ENCODE results near the gene SKOR1. TPM values are rescaled to one million over a fixed set of nuclear protein-coding genes. Genes with fewer than 3 reads are reported as not detected.

SKOR1 gene
- total and polyA plus RNA-seq, 10 of the 15 experiments (the other 5 are each of a cell fraction or from before 2014, with no cell fraction given): 0.04 to 0.36 (median 0.10) TPM; not detected in 4

DNA sequence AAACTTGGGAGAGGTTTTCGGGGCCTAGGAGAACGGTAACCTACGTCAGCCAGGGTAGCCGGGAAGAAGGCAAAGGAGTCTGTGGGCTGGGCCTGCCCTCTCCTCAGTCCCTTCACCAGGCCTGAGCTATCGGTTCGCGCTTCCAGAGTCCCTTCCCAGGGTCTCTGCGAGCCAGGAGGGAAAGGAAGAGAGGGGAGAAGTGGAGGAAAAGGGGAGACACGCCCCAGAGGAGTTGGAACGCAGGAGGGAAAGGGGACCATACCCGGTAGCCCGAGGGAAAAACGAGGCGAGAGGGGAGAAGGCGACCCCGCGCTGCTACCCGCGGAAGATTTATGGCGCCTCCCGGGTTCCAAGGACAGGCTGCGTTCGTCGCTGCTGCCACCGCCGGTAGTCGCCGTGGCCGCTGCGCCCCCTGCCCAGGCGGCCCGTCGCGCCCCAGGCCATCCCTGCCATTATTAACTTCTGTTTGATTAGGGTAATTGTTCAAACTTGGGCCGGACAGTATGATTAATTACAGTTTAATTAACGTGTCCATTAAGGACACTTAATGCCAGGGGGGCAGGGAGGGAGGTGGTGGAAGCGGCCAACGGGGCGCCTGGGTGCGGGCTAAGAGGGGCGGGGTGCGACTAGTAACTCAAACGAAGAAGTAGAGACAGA is 3.4 kb upstream of the SKOR1 start:
- Histone ChIP-seq H3K9ac (ENCODE audit: control insufficient read depth, insufficient read depth, low read length) (no peak overlapping the region), H3K4me1 (ENCODE audit: control insufficient read depth, insufficient read depth, low read length) (no peaks in the 10 kb centered on the region), H3K4me3 (no peak overlapping the region), H4K20me1 (ENCODE audit: control insufficient read depth, insufficient read depth) (no peaks in the 10 kb centered on the region), H3K36me3 (ENCODE audit: control insufficient read depth in 2 of 2, insufficient read depth in 2 of 2, low read length in 1 of 2) (no peaks in the 10 kb centered on the region), H3K79me2 (ENCODE audit: control insufficient read depth, insufficient read depth, low read length) (no peaks in the 10 kb centered on the region), H3K27me3 (replicated peaks in 1 of 2; ENCODE audit: control insufficient read depth in 2 of 2, insufficient read depth in 2 of 2, low read length in 1 of 2) (peaks cover 24 to 34% of the 10 kb centered on the region in 2 experiments), H3K27ac (ENCODE audit: control insufficient read depth, insufficient read depth) (no peak overlapping the region), H2AFZ (ENCODE audit: control insufficient read depth, low read depth, low read length) (no peak overlapping the region), H3K4me2 (ENCODE audit: control insufficient read depth, insufficient read depth) (no peak overlapping the region), H3K9me3 (replicated peaks; ENCODE audit: control insufficient read depth, insufficient read depth, low read length) (peaks cover 7% of the 10 kb centered on the region; the same call in 1 of the 3 replicates)
- no peak for ATAC-seq
- POLR2A ChIA-PET: no interaction called here
- intact Hi-C loops (cut with micrococcal nuclease; ENCODE audit: unreplicated experiment) (no loop called here), in situ Hi-C loops (cut with MboI) (no loop called here)
- SMC1A ChIA-PET (ENCODE audit: uncharacterized antibody, unreplicated experiment): interaction anchor here (1.0 kb wide), 1 partner anchor 12 kb away, joined by 3 read pairs; no protein-coding TSS in a partner anchor
- BruUV-seq (replicated peaks): no TSS peak
- 6% methylated on average over 35 of the region's 43 CpGs for whole genome bisulfite sequencing (ENCODE audit: insufficient coverage, insufficient replicate concordance, low lambda C conversion rate, missing lambda C conversion rate)
- RAD21 ChIA-PET (ENCODE audit: unreplicated experiment): interaction anchor here (1.0 kb wide), 1 partner anchor 9 kb away, joined by 3 read pairs; no protein-coding TSS in a partner anchor
- no peak for DNase-seq (ENCODE audit: low read depth, low spot score)
- CTCF ChIA-PET: no interaction called here
- no peak for TF ChIP-seq CREM (IDR thresholded peaks at IDR 0.05; ENCODE audit: low read depth)
- no peak for TF ChIP-seq BHLHE40 (IDR thresholded peaks at IDR 0.05; ENCODE audit: borderline replicate concordance in 1 of 2, low read depth in 2 of 2, low read length in 1 of 2)
- no peak for TF ChIP-seq MTA3 (IDR thresholded peaks at IDR 0.05; ENCODE audit: borderline replicate concordance, low read length)
- TF ChIP-seq CHD2 (IDR thresholded peaks at IDR 0.05; ENCODE audit: borderline replicate concordance, low read depth, low read length): no peak
- no peak for FAIRE-seq

DNA sequence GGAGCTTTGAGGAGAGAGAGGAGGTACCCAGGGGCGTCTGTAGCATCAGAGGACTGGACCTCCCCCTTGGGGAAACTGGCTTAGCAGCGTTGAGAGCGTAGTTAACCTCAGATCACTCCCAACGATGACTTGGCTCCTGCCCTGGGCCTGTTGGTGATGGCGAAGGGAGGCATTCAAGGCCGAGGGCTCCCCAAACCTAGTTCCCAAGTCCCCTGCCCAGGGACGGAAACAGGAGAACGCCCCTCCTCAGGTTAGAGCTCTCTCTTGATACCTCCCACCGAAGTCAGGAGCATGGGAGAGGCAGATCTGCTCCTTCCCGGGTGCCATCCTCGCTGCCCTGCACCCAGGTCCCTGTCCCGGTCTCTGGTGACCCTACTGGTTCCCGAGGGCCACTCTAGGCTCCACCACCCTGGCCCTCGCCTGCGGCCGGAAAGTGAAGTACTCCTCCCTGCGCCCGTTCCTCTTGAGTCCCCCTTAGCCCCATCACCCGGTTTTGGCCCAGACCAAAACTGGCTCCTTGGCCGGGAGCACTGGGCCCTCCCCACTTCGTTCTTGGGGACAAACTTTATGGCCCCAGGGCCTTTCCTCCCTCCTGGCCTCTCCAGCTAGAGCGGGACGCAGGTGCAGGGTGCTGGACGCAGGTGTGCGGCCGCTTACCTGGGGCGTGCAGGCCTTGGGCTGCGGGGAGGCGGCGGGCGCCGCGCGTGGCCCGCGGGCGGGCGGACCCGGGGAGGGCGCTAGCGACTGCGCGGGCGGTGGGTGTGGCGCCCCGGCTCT is 2.6 kb upstream of the SKOR1 start:
- 27% methylated on average over 27 of the region's 46 CpGs for WGBS (ENCODE audit: insufficient coverage, insufficient replicate concordance, low lambda C conversion rate, missing lambda C conversion rate)
- BruUV-seq (replicated peaks): no TSS peak
- no peak for TF ChIP-seq SMAD1 (IDR thresholded peaks at IDR 0.05; ENCODE audit: low read depth, partially characterized antibody)
- no peak for TF ChIP-seq ZNF384 (IDR thresholded peaks at IDR 0.05; ENCODE audit: borderline replicate concordance, low read depth, low read length)
- TF ChIP-seq TBL1XR1 (IDR thresholded peaks at IDR 0.05; ENCODE audit: low read depth, low read length): no peak
- ChIA-PET CTCF (interaction anchor here (2.4 kb wide), 1 partner anchor 38 kb away, joined by 5 read pairs; no protein-coding TSS in a partner anchor), SMC1A (ENCODE audit: uncharacterized antibody, unreplicated experiment) (no interaction called here), RAD21 (ENCODE audit: unreplicated experiment) (no interaction called here), POLR2A (no interaction called here)
- no peaks in the 10 kb centered on the region for H3K36me3 ChIP-seq (ENCODE audit: control insufficient read depth in 2 of 2, insufficient read depth in 2 of 2, low read length in 1 of 2)
- H3K4me3 ChIP-seq: no peak overlapping the region
- no peak overlapping the region for H3K27ac ChIP-seq (ENCODE audit: control insufficient read depth, insufficient read depth)
- ATAC-seq (no peak; the same call in 2 of the 3 replicates), DNase-seq (ENCODE audit: low read depth, low spot score) (no peak), FAIRE-seq (no peak)
- H3K4me1 ChIP-seq (ENCODE audit: control insufficient read depth, insufficient read depth, low read length): no peaks in the 10 kb centered on the region
- no peaks in the 10 kb centered on the region for H3K79me2 ChIP-seq (ENCODE audit: control insufficient read depth, insufficient read depth, low read length)
- peaks cover 24 to 34% of the 10 kb centered on the region in 2 experiments for H3K27me3 ChIP-seq (replicated peaks in 1 of 2; ENCODE audit: control insufficient read depth in 2 of 2, insufficient read depth in 2 of 2, low read length in 1 of 2)
- no peak overlapping the region for H2AFZ ChIP-seq (ENCODE audit: control insufficient read depth, low read depth, low read length)
- in situ Hi-C loops (cut with MboI) (no loop called here), intact Hi-C loops (cut with micrococcal nuclease; ENCODE audit: unreplicated experiment) (no loop called here)
- no peak overlapping the region for H3K9ac ChIP-seq (ENCODE audit: control insufficient read depth, insufficient read depth, low read length)
- no peaks in the 10 kb centered on the region for H4K20me1 ChIP-seq (ENCODE audit: control insufficient read depth, insufficient read depth)
- H3K9me3 ChIP-seq (replicated peaks; ENCODE audit: control insufficient read depth, insufficient read depth, low read length): peaks cover 7% of the 10 kb centered on the region; the same call in 1 of the 3 replicates
- H3K4me2 ChIP-seq (ENCODE audit: control insufficient read depth, insufficient read depth): 0 out of 2 replicates have a peak overlapping the region, but pooled peaks have one; percentile 9

Measured in GM12878 (cell line).